Thoracic aorta (tissue), 2 donors: ENCODE data around the gene GFI1B. TPM values are rescaled to one million over a fixed set of nuclear protein-coding genes. Genes with fewer than 3 reads are reported as not detected.
"Not testable (repeated sequence)": the region's sequence is repeated elsewhere in the genome, so short reads cannot be mapped to it uniquely, and the experiment has no call there.

ENCODE experiments used
- ATAC-seq: fragments of 150-250 bp; one replicate; pipeline ENCODE4 v1.8.0; 2017; ENCODE audit warnings: low read depth; ENCODE audit not compliant: insufficient number of reproducible peaks, low FRiP score
- DNase-seq: peaks from one replicate; pipeline ENCODE4 v3.0.0-alpha.2; 2020; ENCODE audit warnings: low spot score
- H3K27ac ChIP-seq, 2 donors: fragments of 200-600 bp; sonication (generic); 1 replicate in 1 of 2; 2 replicates in 1 of 2; pipeline ENCODE4 v1.5.1; 2016; ENCODE audit warnings: mild to moderate bottlenecking in 2 of 2, moderate library complexity in 2 of 2
- H3K27me3 ChIP-seq: fragments of 200-600 bp; sonication (generic); replicated peaks from 2 replicates; pipeline ENCODE4 v1.6.0; 2016; ENCODE audit warnings: mild to moderate bottlenecking; ENCODE audit not compliant: insufficient read depth
- H3K36me3 ChIP-seq: fragments of 200-600 bp; sonication (generic); one replicate; pipeline ENCODE4 v1.5.1; 2016
- H3K4me1 ChIP-seq, 2 donors: fragments of 200-600 bp; sonication (generic); 1 replicate in 1 of 2; 2 replicates in 1 of 2; pipeline versions ENCODE4 v1.5.1 to v1.6.0; 2016; ENCODE audit warnings: low read depth in 2 of 2, mild to moderate bottlenecking in 1 of 2; ENCODE audit not compliant: control insufficient read depth in 1 of 2
- H3K4me3 ChIP-seq: fragments of 200-600 bp; sonication (generic); 2 replicates; pipeline ENCODE4 v1.5.1; 2016; ENCODE audit warnings: mild to moderate bottlenecking
- H3K9me3 ChIP-seq: fragments of 200-600 bp; sonication (generic); 2 replicates; pipeline ENCODE4 v1.5.1; 2016
- total RNA-seq, 2 donors: library from RNA; depleted of rRNA; stranded (reverse); fragments of >200 nt; gene quantifications; one replicate each; pipeline versions ENCODE4 v1.1.0 to v1.2.3, GENCODE V29; 2016
- TF ChIP-seq, protein P1 (sequence below): fragments of 200-600 bp; sonication (generic); IDR thresholded peaks from one replicate; pipeline ENCODE4 v1.5.1; 2019; ENCODE audit warnings: antibody characterized with exemption

GFI1B gene
- total RNA-seq, 2 donors from 2014 or later = not detected

DNA sequence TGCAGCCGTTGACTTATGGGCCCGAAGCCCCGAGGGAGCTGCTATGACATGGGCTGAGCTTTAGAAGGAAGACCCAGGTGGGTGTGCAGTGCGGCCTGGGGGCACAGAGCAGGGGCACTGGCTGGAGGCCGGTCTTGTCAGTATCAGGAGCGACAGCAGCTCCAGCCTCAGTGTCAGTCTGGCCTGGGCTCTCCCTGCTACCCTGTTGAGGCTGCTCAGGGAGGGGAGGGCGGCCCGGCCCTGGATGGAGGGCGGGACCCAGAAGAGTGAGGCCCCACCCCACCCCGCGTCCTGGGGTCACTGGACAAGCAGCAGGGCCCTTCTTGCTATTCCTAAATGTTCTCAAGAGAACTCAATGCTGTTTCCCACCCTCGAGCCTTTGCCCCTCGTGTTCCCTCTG lies 18.0 kb downstream of the GFI1B start:
- ATAC-seq (no peak), DNase-seq (no peak)
- Histone ChIP-seq H3K9me3 (no peaks in the 10 kb centered on the region), H3K4me1 (no peaks in the 10 kb centered on the region), H3K36me3 (no peaks in the 10 kb centered on the region), H3K27ac (no peak overlapping the region), H3K27me3 (no peaks in the 10 kb centered on the region), H3K4me3 (no peak overlapping the region)
- TF ChIP-seq, protein P1, sequence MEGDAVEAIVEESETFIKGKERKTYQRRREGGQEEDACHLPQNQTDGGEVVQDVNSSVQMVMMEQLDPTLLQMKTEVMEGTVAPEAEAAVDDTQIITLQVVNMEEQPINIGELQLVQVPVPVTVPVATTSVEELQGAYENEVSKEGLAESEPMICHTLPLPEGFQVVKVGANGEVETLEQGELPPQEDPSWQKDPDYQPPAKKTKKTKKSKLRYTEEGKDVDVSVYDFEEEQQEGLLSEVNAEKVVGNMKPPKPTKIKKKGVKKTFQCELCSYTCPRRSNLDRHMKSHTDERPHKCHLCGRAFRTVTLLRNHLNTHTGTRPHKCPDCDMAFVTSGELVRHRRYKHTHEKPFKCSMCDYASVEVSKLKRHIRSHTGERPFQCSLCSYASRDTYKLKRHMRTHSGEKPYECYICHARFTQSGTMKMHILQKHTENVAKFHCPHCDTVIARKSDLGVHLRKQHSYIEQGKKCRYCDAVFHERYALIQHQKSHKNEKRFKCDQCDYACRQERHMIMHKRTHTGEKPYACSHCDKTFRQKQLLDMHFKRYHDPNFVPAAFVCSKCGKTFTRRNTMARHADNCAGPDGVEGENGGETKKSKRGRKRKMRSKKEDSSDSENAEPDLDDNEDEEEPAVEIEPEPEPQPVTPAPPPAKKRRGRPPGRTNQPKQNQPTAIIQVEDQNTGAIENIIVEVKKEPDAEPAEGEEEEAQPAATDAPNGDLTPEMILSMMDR = no peak

DNA sequence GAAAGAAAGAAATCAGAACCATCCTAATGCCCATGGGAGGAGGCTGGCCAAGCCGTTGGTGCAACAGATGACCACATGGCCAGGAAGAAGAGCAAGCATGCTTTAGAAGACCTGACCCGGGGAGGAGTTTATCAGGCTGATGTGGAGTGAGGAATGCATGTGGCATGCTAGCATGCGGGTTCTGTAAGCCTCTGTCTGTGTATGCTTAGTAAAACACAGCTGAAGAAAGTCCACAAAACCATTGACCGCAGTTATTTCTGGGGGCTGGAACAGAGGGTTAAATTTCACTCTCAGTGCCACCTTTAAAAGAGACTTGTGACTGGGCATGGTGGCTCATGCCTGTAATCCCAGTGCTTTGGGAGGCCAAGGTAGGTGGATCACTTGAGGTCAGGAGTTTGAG lies 19.1 kb downstream of the GFI1B start:
- ATAC-seq (no peak), DNase-seq (no peak)
- H3K27me3 ChIP-seq = no peaks in the 10 kb centered on the region
- H3K4me3 ChIP-seq = no peak overlapping the region
- no peaks in the 10 kb centered on the region for H3K36me3 ChIP-seq
- TF ChIP-seq, protein P1 = no peak
- H3K9me3 ChIP-seq = no peaks in the 10 kb centered on the region
- no peaks in the 10 kb centered on the region for H3K4me1 ChIP-seq
- no peak overlapping the region for H3K27ac ChIP-seq

DNA sequence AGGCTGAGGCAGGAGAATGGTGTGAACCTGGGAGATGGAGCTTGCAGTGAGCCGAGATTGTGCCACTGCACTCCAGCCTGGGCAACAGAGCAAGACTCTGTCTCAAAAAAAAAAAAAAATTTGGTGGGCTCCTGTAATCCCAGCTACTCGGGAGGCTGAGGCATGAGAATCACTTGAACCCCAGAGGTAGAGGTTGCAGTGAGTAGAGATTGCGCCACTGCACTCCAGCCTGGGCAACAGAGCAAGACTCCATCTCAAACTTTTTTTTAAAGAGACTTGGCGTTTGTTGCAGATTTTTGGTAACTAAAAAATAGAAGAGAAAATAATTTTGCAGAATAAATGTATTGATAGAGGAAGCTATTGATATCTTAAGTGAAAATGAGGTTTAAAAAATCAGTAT lies 19.7 kb downstream of the GFI1B start:
- not testable (repeated sequence) for H3K27me3 ChIP-seq, DNase-seq, H3K27ac ChIP-seq, H3K4me3 ChIP-seq, H3K36me3 ChIP-seq, H3K4me1 ChIP-seq, H3K9me3 ChIP-seq, ATAC-seq

DNA sequence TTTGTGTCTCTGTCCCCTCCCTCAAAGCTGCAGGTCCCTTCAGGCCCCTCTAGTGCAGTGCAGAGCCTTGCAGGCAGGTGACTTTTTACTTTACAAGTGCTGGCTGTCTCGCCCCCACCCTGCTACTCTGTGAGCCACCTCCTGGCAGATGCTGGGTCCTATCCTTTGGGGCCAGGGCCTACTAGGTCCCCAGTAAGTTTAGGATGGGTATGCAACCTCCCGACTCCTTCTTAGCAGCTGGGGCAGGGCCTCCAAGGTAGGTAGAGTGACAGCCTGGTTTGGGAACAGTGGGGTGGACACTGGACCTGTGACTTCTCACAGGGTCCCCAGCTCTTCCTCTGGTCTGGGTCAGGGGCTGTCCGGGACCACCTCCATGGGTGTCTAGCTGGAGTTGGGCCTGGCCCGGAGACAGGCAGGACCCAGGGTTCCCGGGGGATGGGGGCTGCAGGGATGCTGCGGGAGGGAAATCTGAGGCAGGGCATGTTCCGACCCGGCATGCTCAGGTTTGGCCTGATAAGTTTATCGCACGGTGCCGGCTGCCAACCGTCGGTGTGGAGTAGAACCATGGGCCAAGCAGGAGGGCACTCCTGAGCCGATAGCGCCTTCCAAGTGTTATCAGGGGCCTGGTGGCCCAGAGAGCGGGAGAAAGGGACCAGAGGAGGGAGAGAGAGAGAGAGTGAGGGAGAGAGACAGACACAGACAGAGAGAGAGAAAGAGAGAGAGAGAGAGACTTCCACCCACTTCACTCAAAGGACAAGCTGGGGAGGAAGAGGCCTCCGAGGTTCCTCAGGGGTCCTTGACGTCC lies 20.5 kb downstream of the GFI1B start:
- Histone ChIP-seq H3K27me3 (no peaks in the 10 kb centered on the region), H3K4me1 (no peaks in the 10 kb centered on the region)
- no peak for ATAC-seq

DNA sequence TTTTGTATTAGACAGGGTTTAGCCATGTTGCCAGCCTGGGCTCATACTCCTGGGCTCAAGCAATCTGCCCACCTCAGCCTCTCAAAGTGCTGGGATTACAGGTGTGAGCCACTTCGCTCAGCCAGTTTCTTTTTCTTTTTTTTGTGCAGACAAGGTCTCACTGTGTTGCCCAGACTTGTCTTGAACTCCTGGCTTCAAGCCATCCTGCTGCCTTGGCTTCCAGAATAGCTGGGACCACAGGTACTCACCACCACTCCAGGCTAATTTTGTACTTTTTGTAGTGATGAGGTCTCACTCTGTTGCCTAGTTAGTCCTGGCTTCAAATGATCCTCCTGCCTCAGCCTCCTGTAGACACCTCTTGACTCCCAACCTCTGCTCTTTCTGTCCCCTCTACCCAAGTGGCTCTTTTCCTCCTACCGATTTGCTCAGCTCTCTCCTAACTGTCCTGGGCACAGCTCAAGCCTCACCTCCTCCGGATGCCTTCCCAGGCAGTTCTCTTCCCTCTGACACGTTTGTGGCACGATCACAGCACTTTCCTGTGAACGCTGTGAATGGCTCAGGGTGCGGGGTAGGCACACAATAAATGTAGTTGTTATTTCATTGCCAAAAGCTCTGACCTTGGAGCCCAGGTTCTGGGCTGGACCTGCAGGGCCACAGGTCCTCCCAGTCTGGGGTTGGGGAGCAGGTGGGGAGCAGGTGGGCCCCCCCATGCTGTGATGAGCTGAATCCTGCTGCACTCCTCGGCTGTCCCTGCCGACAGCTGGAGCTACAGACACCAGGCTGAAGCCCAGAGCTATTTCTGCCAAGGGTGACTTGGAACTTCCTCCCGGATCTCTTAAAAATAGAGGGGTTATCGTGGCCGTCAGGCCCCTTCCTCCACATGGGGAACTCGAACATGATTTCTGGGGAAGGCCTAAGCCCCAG lies 23.9 kb downstream of the GFI1B start:
- ATAC-seq (no peak), DNase-seq (no peak)
- Histone ChIP-seq H3K27me3 (no peaks in the 10 kb centered on the region), H3K4me1 (no peaks in the 10 kb centered on the region), H3K9me3 (no peaks in the 10 kb centered on the region), H3K36me3 (no peaks in the 10 kb centered on the region), H3K27ac (no peak overlapping the region), H3K4me3 (no peak overlapping the region)
- TF ChIP-seq, protein P1 = no peak

More for the DNA sequence above, 20.5 kb downstream of the GFI1B start:
- Histone ChIP-seq H3K27ac (no peak overlapping the region), H3K36me3 (no peaks in the 10 kb centered on the region), H3K9me3 (no peaks in the 10 kb centered on the region), H3K4me3 (no peak overlapping the region)
- TF ChIP-seq, protein P1 = no peak
- DNase-seq = no peak
